OCI-LY3 (cell line): ENCODE results near the gene HMGB1.
"Not testable (repeated sequence)": the region's sequence is repeated elsewhere in the genome, so short reads cannot be mapped to it uniquely, and the experiment has no call there.

Experiments
- H2AFZ ChIP-seq: fragments of 200-600, 300-600 bp; shearing (Covaris generic); 2 replicates; pipeline ENCODE4 v1.6.0; 2014; ENCODE audit warnings: antibody characterized with exemption, low read depth, low read length
- H3K27ac ChIP-seq: fragments of 200-600, 300-600 bp; sonication (generic); 2 replicates; pipeline ENCODE4 v1.5.1; 2014; ENCODE audit warnings: mild to moderate bottlenecking, low read length, moderate library complexity, mixed read lengths
- H3K27me3 ChIP-seq: fragments of 200-600, 300-600 bp; sonication (generic); 2 replicates; pipeline ENCODE4 v1.6.1; 2014; ENCODE audit warnings: low read depth, low read length, mixed read lengths
- H3K36me3 ChIP-seq: fragments of 200-600, 300-600 bp; sonication (generic); replicated peaks from 2 replicates; pipeline ENCODE3; 2014; ENCODE audit warnings: low read depth, low read length, mixed read lengths
- H3K4me1 ChIP-seq: fragments of 300-600, 200-600 bp; sonication (generic); 2 replicates; pipeline ENCODE4 v1.6.1; 2014; ENCODE audit warnings: low read length, mixed read lengths
- H3K4me2 ChIP-seq: fragments of 200-600, 300-600 bp; sonication (generic); 2 replicates; pipeline ENCODE4 v1.6.1; 2014; ENCODE audit warnings: low read length, mixed read lengths
- H3K4me3 ChIP-seq: fragments of 300-600, 200-600 bp; sonication (generic); 2 replicates; pipeline ENCODE4 v1.5.1; 2014; ENCODE audit warnings: antibody characterized with exemption, mild to moderate bottlenecking, low read length, moderate library complexity
- H3K79me2 ChIP-seq: fragments of 300-600, 200-600 bp; shearing (Covaris generic); 2 replicates; pipeline ENCODE4 v1.6.1; 2014; ENCODE audit warnings: mild to moderate bottlenecking, low read length, mixed read lengths
- H3K9ac ChIP-seq: fragments of 300-600, 200-600 bp; shearing (Covaris generic); 2 replicates; pipeline ENCODE4 v1.6.0; 2014; ENCODE audit warnings: mild to moderate bottlenecking, low read length, moderate library complexity
- H3K9me3 ChIP-seq: fragments of 200-600, 300-600 bp; shearing (Covaris generic); 2 replicates; pipeline ENCODE4 v1.6.1; 2014; ENCODE audit warnings: low read length, mixed read lengths; ENCODE audit not compliant: insufficient read depth
- H4K20me1 ChIP-seq: fragments of 200-600, 300-600 bp; sonication (generic); 2 replicates; pipeline ENCODE4 v1.6.1; 2016; ENCODE audit warnings: low read length, mixed read lengths; ENCODE audit not compliant: insufficient read depth
- CTCF ChIP-seq: fragments of 200-600, 300-600 bp; sonication (generic); IDR thresholded peaks from 2 replicates; pipeline ENCODE4 v1.5.1; 2014; ENCODE audit warnings: antibody characterized with exemption, low read length, low read depth
- EZH2phosphoT487 ChIP-seq: fragments of 200-600 bp; shearing (Covaris generic); IDR thresholded peaks from 2 replicates; pipeline ENCODE4 v1.6.1; 2018; ENCODE audit warnings: antibody characterized with exemption, mixed run types, low read depth

Gene HMGB1

GRCh38 chr13:30450066-30450465, 15.7 kb downstream of the HMGB1 start:
- no peaks in the 10 kb centered on the region for H3K79me2 ChIP-seq
- H3K27ac ChIP-seq = no peak overlapping the region
- H3K4me2 ChIP-seq = no peak overlapping the region
- H3K36me3 ChIP-seq = no peaks in the 10 kb centered on the region
- H3K9ac ChIP-seq = no peak overlapping the region
- no peak overlapping the region for H2AFZ ChIP-seq
- TF ChIP-seq CTCF = no peak
- TF ChIP-seq EZH2phosphoT487 = no peak
- no peaks in the 10 kb centered on the region for H4K20me1 ChIP-seq
- peaks cover 23% of the 10 kb centered on the region for H3K27me3 ChIP-seq
- H3K9me3 ChIP-seq = no peaks in the 10 kb centered on the region
- H3K4me3 ChIP-seq = no peak overlapping the region
- peaks cover 16% of the 10 kb centered on the region for H3K4me1 ChIP-seq

GRCh38 chr13:30448441-30448840, 17.3 kb downstream of the HMGB1 start:
- Histone ChIP-seq H3K4me2 (no peak overlapping the region), H2AFZ (no peak overlapping the region), H3K9me3 (no peaks in the 10 kb centered on the region), H3K27me3 (peaks cover 30% of the 10 kb centered on the region), H3K4me3 (no peak overlapping the region), H3K36me3 (no peaks in the 10 kb centered on the region), H3K79me2 (no peaks in the 10 kb centered on the region), H4K20me1 (no peaks in the 10 kb centered on the region), H3K9ac (no peak overlapping the region), H3K27ac (no peak overlapping the region), H3K4me1 (peaks cover 21% of the 10 kb centered on the region)
- TF ChIP-seq EZH2phosphoT487 (no peak), CTCF (no peak)

- Histone ChIP-seq H3K36me3 (no peaks in the 10 kb centered on the region), H3K9me3 (no peaks in the 10 kb centered on the region), H3K79me2 (no peaks in the 10 kb centered on the region), H3K27me3 (peaks cover 30% of the 10 kb centered on the region), H3K4me3 (peak overlapping the region; percentile 62; the same call in 1 of the 2 replicates), H3K4me2 (peak overlapping the region; percentile 52), H3K4me1 (peaks cover 25% of the 10 kb centered on the region), H3K27ac (no peak overlapping the region), H2AFZ (no peak overlapping the region), H4K20me1 (no peaks in the 10 kb centered on the region), H3K9ac (no peak overlapping the region)
- TF ChIP-seq CTCF (no peak), EZH2phosphoT487 (no peak)
These were observed 19.6 kb downstream of the HMGB1 start for GRCh38 chr13:30446126-30446500.

GRCh38 chr13:30443957-30444404, 21.8 kb downstream of the HMGB1 start:
- Histone ChIP-seq H3K36me3 (no peaks in the 10 kb centered on the region), H3K9me3 (no peaks in the 10 kb centered on the region), H3K4me3 (peak overlapping the region; percentile 26), H2AFZ (peak overlapping the region; percentile 62), H3K4me2 (peak overlapping the region; percentile 54), H3K9ac (no peak overlapping the region), H3K27me3 (peaks cover 30% of the 10 kb centered on the region), H3K4me1 (peaks cover 25% of the 10 kb centered on the region), H4K20me1 (no peaks in the 10 kb centered on the region), H3K27ac (peak overlapping the region; percentile 12; the same call in 1 of the 2 replicates), H3K79me2 (no peaks in the 10 kb centered on the region)
- no peak for TF ChIP-seq EZH2phosphoT487
- TF ChIP-seq CTCF = no peak

GRCh38 chr13:30443491-30443890, 22.2 kb downstream of the HMGB1 start:
- Histone ChIP-seq H3K27me3 (peaks cover 30% of the 10 kb centered on the region), H3K4me2 (peak overlapping the region; percentile 54), H2AFZ (peak overlapping the region; percentile 62; the same call in 1 of the 2 replicates), H3K4me1 (peaks cover 25% of the 10 kb centered on the region)
- H3K9me3 ChIP-seq, H3K9ac ChIP-seq, H3K79me2 ChIP-seq, H3K36me3 ChIP-seq, H3K27ac ChIP-seq, H4K20me1 ChIP-seq, H3K4me3 ChIP-seq: not testable (repeated sequence)
